ENCODE results near the gene CYP3A4. TPM values are rescaled to one million over a fixed set of nuclear protein-coding genes. Genes with fewer than 3 reads are reported as not detected.
"Not testable (repeated sequence)": the region's sequence is repeated elsewhere in the genome, so short reads cannot be mapped to it uniquely, and the experiment has no call there.

Gene CYP3A4
- total RNA-seq, 1 experiment from 2014 or later, result not detected

DNA sequence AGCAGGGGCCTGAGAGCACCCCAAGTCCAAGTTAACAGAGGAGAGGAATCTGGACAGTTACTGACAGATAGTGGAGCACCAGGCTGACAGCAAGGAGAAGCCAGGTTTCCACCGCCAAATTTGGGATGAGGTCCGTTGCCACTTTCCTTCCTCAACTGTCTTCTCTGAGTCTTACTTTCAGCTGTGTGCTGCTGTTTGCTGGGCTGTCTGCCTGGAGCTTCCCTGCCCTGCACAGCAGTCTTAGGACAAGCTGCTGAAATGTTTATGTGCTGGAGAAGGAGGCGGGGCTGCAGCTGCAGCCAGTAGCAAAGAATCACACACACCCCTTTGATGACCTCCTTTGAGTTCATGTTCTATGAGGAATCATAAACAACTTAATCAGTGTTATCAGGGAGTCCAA is 31.6 kb downstream of the CYP3A4 start:
- Histone ChIP-seq H3K4me1 (peaks cover 12% of the 10 kb centered on the region), H3K36me3 (ENCODE audit: control insufficient read depth, insufficient read depth, low read length) (no peaks in the 10 kb centered on the region), H3K9me3 (no peaks in the 10 kb centered on the region), H3K4me3 (ENCODE audit: low read depth, low read length) (no peak overlapping the region), H3K27me3 (replicated peaks; ENCODE audit: control insufficient read depth, insufficient read depth, low read length) (no peaks in the 10 kb centered on the region)
- intact Hi-C loops (cut with micrococcal nuclease; ENCODE audit: unreplicated experiment), result no loop called here
- CTCF ChIA-PET, result no interaction called here
- Mint-ChIP-seq H3K9me3 (ENCODE audit: unreplicated experiment) (no peaks in the 10 kb centered on the region), H3K36me3 (ENCODE audit: insufficient read depth, unreplicated experiment) (no peaks in the 10 kb centered on the region), H3K27me3 (ENCODE audit: insufficient read depth, unreplicated experiment) (no peaks in the 10 kb centered on the region), H3K4me3 (ENCODE audit: unreplicated experiment) (no peak overlapping the region), H3K4me1 (ENCODE audit: low read depth, unreplicated experiment) (peaks cover 17% of the 10 kb centered on the region), H3K27ac (ENCODE audit: unreplicated experiment) (no peak overlapping the region)
- TF ChIP-seq, protein P1, sequence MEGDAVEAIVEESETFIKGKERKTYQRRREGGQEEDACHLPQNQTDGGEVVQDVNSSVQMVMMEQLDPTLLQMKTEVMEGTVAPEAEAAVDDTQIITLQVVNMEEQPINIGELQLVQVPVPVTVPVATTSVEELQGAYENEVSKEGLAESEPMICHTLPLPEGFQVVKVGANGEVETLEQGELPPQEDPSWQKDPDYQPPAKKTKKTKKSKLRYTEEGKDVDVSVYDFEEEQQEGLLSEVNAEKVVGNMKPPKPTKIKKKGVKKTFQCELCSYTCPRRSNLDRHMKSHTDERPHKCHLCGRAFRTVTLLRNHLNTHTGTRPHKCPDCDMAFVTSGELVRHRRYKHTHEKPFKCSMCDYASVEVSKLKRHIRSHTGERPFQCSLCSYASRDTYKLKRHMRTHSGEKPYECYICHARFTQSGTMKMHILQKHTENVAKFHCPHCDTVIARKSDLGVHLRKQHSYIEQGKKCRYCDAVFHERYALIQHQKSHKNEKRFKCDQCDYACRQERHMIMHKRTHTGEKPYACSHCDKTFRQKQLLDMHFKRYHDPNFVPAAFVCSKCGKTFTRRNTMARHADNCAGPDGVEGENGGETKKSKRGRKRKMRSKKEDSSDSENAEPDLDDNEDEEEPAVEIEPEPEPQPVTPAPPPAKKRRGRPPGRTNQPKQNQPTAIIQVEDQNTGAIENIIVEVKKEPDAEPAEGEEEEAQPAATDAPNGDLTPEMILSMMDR (IDR thresholded peaks at IDR 0.05; ENCODE audit: insufficient read depth in 1 of 2, low read depth in 1 of 2, low read length in 1 of 2, severe bottlenecking in 1 of 2, unreplicated experiment in 1 of 2), result no peak
- DNase-seq, result peak; percentile 16 to 40
- no TSS peak for BruUV-seq (replicated peaks)
- POLR2A ChIA-PET, result no interaction called here

DNA sequence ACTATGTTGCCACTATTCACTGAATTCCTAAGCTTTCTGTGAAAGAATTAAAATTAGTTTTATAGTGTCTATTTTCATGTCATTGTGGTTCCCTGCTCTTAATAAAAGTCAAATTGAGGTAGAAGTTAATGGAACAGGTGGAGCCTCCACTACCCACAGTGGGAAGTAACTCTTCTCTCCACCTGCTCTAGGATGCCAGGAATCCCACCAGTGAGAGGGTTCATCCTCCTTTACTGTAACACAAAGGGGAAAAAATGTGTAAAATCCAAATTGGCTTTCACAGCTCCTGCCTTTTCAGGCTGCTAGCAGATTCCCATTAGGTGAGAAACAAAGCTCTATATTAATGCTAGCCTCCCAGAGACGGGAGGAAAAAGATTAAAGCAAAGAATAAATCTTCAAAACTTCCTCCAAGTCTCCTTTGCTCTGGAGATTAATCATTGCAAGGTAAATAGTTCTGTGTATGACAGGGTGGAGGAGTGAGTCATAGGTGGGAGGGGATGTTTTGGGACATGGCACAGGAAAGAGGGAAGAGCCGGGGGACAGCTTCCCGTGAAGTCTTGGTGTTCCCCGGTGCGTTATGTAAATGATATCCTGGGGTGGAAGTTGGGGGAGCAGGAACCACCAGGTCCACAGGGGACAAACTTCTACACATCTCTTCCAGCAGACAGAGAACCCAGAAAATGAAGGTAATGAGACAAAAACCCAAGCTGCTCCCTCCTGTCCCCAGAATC is 32.5 kb downstream of the CYP3A4 start:
- Mint-ChIP-seq H3K4me3 (ENCODE audit: unreplicated experiment) (peak overlapping the region; percentile 11), H3K4me1 (ENCODE audit: low read depth, unreplicated experiment) (peaks cover 17% of the 10 kb centered on the region)
- H3K9me3 Mint-ChIP-seq (ENCODE audit: unreplicated experiment); H3K27ac Mint-ChIP-seq (ENCODE audit: unreplicated experiment); CTCF ChIA-PET; BruUV-seq (replicated peaks); H3K27me3 ChIP-seq (replicated peaks; ENCODE audit: control insufficient read depth, insufficient read depth, low read length); H3K4me3 ChIP-seq (ENCODE audit: low read depth, low read length); intact Hi-C loops (cut with micrococcal nuclease; ENCODE audit: unreplicated experiment); H3K9me3 ChIP-seq; H3K36me3 ChIP-seq (ENCODE audit: control insufficient read depth, insufficient read depth, low read length); H3K36me3 Mint-ChIP-seq (ENCODE audit: insufficient read depth, unreplicated experiment); POLR2A ChIA-PET; H3K27me3 Mint-ChIP-seq (ENCODE audit: insufficient read depth, unreplicated experiment); DNase-seq: not testable (repeated sequence)
- peaks cover 12% of the 10 kb centered on the region for H3K4me1 ChIP-seq

DNA sequence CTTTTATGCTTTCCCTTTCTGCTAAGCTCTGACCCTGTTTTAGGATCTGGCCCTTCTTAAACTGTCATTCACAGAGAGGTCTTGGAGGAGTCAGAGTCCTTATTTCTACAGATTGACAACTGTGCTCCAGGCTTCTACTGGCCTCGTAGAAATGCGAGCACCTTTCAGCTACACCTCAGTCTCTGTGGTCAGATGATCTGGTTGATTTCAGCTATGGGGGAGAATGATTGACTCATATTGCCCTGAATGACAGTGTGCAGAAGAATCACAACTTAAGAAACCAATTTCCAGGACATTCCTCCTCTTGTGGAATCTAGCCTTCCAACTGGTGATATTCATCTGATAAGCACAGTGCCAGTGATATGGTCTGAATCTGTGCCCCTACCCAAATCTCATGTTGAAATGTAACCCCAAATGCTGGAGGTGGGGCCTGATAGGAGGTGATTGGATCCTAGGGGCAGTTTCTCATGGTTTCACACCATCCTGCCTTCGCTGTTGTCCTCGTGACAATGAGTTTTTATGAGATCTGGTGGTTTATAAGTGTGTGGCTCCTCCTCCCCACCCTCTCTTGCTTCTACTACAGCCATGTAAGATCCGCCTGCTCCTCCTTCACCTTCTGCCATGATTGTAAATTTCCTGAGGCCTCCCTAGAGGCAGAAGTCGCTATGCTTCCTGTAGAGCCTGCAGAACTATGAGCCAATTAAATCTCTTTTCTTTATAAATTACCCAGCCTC is 35.0 kb downstream of the CYP3A4 start:
- Histone ChIP-seq H3K4me3 (ENCODE audit: low read depth, low read length) (no peak overlapping the region), H3K9me3 (no peaks in the 10 kb centered on the region), H3K36me3 (ENCODE audit: control insufficient read depth, insufficient read depth, low read length) (no peaks in the 10 kb centered on the region), H3K27me3 (replicated peaks; ENCODE audit: control insufficient read depth, insufficient read depth, low read length) (no peaks in the 10 kb centered on the region), H3K4me1 (peaks cover 12% of the 10 kb centered on the region)
- no TSS peak for BruUV-seq (replicated peaks)
- ChIA-PET CTCF (no interaction called here), POLR2A (no interaction called here)
- Mint-ChIP-seq H3K27ac (ENCODE audit: unreplicated experiment) (no peak overlapping the region), H3K4me1 (ENCODE audit: low read depth, unreplicated experiment) (peaks cover 17% of the 10 kb centered on the region), H3K4me3 (ENCODE audit: unreplicated experiment) (no peak overlapping the region), H3K36me3 (ENCODE audit: insufficient read depth, unreplicated experiment) (no peaks in the 10 kb centered on the region), H3K27me3 (ENCODE audit: insufficient read depth, unreplicated experiment) (peaks cover 4% of the 10 kb centered on the region), H3K9me3 (ENCODE audit: unreplicated experiment) (peaks cover 6% of the 10 kb centered on the region)
- TF ChIP-seq, protein P1 (IDR thresholded peaks at IDR 0.05; ENCODE audit: insufficient read depth in 1 of 2, low read depth in 1 of 2, low read length in 1 of 2, severe bottlenecking in 1 of 2, unreplicated experiment in 1 of 2), result no peak
- intact Hi-C loops (cut with micrococcal nuclease; ENCODE audit: unreplicated experiment), result no loop called here
- no peak for DNase-seq

DNA sequence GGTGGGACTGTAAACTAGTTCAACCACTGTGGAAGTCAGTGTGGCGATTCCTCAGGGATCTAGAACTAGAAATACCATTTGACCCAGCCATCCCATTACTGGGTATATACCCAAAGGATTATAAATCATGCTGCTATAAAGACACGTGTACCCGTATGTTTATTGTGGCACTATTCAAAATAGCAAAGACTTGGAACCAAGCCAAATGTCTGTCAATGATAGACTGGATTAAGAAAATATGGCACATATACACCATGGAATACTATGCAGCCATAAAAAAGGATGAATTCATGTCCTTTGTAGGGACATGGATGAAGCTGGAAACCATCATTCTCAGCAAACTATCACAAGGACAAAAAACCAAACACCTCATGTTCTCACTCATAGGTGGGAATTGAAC is 37.1 kb downstream of the CYP3A4 start:
- H3K4me3 Mint-ChIP-seq (ENCODE audit: unreplicated experiment); H3K27ac Mint-ChIP-seq (ENCODE audit: unreplicated experiment); CTCF ChIA-PET; H3K27me3 ChIP-seq (replicated peaks; ENCODE audit: control insufficient read depth, insufficient read depth, low read length); H3K9me3 Mint-ChIP-seq (ENCODE audit: unreplicated experiment); POLR2A ChIA-PET; H3K4me3 ChIP-seq (ENCODE audit: low read depth, low read length); H3K9me3 ChIP-seq; H3K36me3 Mint-ChIP-seq (ENCODE audit: insufficient read depth, unreplicated experiment); intact Hi-C loops (cut with micrococcal nuclease; ENCODE audit: unreplicated experiment); DNase-seq; H3K4me1 ChIP-seq; H3K4me1 Mint-ChIP-seq (ENCODE audit: low read depth, unreplicated experiment); BruUV-seq (replicated peaks); H3K36me3 ChIP-seq (ENCODE audit: control insufficient read depth, insufficient read depth, low read length); H3K27me3 Mint-ChIP-seq (ENCODE audit: insufficient read depth, unreplicated experiment): not testable (repeated sequence)

DNA sequence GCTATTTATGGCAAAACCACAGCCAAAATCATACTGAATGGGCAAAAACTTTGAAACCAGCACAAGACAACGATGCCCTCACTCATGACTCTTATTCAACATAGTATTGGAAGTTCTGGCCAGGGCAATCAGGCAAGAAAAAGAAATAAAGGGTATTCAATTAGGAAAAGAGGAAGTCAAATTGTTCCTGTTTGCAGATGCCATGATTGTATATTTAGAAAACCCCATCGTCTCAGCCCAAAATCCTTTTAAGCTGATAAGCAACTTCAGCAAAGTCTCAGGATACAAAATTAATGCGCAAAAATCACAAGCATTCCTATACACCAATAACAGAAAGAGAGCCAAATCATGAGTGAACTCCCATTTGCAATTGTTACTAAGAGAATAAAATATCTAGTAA is 38.6 kb downstream of the CYP3A4 start:
- H3K27ac Mint-ChIP-seq (ENCODE audit: unreplicated experiment); H3K4me3 ChIP-seq (ENCODE audit: low read depth, low read length); intact Hi-C loops (cut with micrococcal nuclease; ENCODE audit: unreplicated experiment); DNase-seq; H3K27me3 Mint-ChIP-seq (ENCODE audit: insufficient read depth, unreplicated experiment); H3K4me1 Mint-ChIP-seq (ENCODE audit: low read depth, unreplicated experiment); H3K36me3 ChIP-seq (ENCODE audit: control insufficient read depth, insufficient read depth, low read length); H3K9me3 ChIP-seq; H3K9me3 Mint-ChIP-seq (ENCODE audit: unreplicated experiment); POLR2A ChIA-PET; H3K4me3 Mint-ChIP-seq (ENCODE audit: unreplicated experiment); H3K27me3 ChIP-seq (replicated peaks; ENCODE audit: control insufficient read depth, insufficient read depth, low read length); H3K4me1 ChIP-seq; H3K36me3 Mint-ChIP-seq (ENCODE audit: insufficient read depth, unreplicated experiment); BruUV-seq (replicated peaks); CTCF ChIA-PET: not testable (repeated sequence)

All from Caco-2 (cell line).